Esophagus squamous epithelium (tissue), 5 donors: Measurements from ENCODE around the gene TCAP. TPM values are rescaled to one million over a fixed set of nuclear protein-coding genes. Genes with fewer than 3 reads are reported as not detected.
A peak's percentile ranks its signal among the peaks of the same experiment; 100 is the strongest.

Experiments used
- DNase-seq: peaks from one replicate; lab custom pipeline; 2025; lab: John Stamatoyannopoulos, UW
- H3K27ac ChIP-seq, 4 donors: fragments of 200-600 bp; sonication (generic); one replicate each; pipeline ENCODE4 v1.5.1; 2016 to 2019; ENCODE audit warnings: mild to moderate bottlenecking in 1 of 4
- H3K27me3 ChIP-seq, 4 donors: fragments of 200-600 bp; sonication (generic); 1 replicate in 3 of 4; 2 replicates in 1 of 4; pipeline versions ENCODE4 v1.5.1 to v1.6.0; 2017 to 2021; ENCODE audit warnings: antibody characterized with exemption in 1 of 4
- H3K36me3 ChIP-seq, 3 donors: fragments of 200-600 bp; sonication (generic); one replicate each; pipeline ENCODE4 v1.5.1; 2016 to 2019
- H3K4me1 ChIP-seq, 3 donors: fragments of 200-600 bp; sonication (generic); one replicate each; pipeline ENCODE4 v1.5.1; 2017 to 2019
- H3K4me3 ChIP-seq, 4 donors: fragments of 200-600 bp; sonication (generic); 1 replicate in 3 of 4; 2 replicates in 1 of 4; pipeline ENCODE4 v1.5.1; 2016 to 2019; ENCODE audit warnings: mild to moderate bottlenecking in 2 of 4, moderate library complexity in 1 of 4
- H3K9me3 ChIP-seq, 3 donors: fragments of 200-600 bp; sonication (generic); one replicate each; pipeline ENCODE4 v1.5.1; 2016 to 2019
- CTCF ChIP-seq, 6 experiments: fragments of 450-650 bp in 4 of 6; fragments of 200-600 bp in 2 of 6; sonication (generic) in 2 of 6; IDR thresholded peaks; one replicate each; pipeline ENCODE4 v1.5.1; 2016 to 2019; ENCODE audit warnings: antibody characterized with exemption in 6 of 6, mild to moderate bottlenecking in 4 of 6, moderate library complexity in 4 of 6
- POLR2A ChIP-seq, 4 donors: fragments of 450-650 bp; IDR thresholded peaks; one replicate each; pipeline ENCODE4 v1.6.1; 2017; ENCODE audit warnings: antibody characterized with exemption in 4 of 4, mild to moderate bottlenecking in 4 of 4, moderate library complexity in 3 of 4
- WGBS, 2 donors: methylation state at CpG; one replicate each; pipeline ENCODE4 v1.1.5; 2018; 5-methylcytosine and 5-hydroxymethylcytosine counted together
- intact Hi-C: fragments of 100-400 bp; cut with DNase I; formaldehyde crosslinking; loops from one replicate; pipeline ENCODE4 v1.15.0; 2022
- total RNA-seq, 4 donors: library from RNA; depleted of rRNA; stranded (reverse); fragments of >200 nt; gene quantifications; one replicate each; pipeline ENCODE4 v1.1.0, GENCODE V29; 2016
- donor health status: DM: yes; HTN: yes; CAD: no.

Gene TCAP
- total RNA-seq, 4 donors from 2014 or later: 0.11 to 0.57 (median 0.29) TPM

- 60% methylated on average over 1 of the region's 12 CpGs; no CpG with 5 or more reads in 1 of the 2 donors for WGBS, 2 donors
- Histone ChIP-seq H3K36me3 (peaks cover 19 to 42% (median 25%) of the 10 kb centered on the region in 3 donors), H3K27me3 (peaks cover 0 to 7% (median 0%) of the 10 kb centered on the region in 4 donors), H3K27ac (peak overlapping the region; percentile 86 to 97 (median 92)), H3K9me3 (no peaks in the 10 kb centered on the region), H3K4me1 (peaks cover 36 to 77% (median 51%) of the 10 kb centered on the region in 3 donors), H3K4me3 (peak overlapping the region in 3 of 4 donors; percentile 26 to 41 (median 30))
- intact Hi-C loops: no loop called here
- TF ChIP-seq POLR2A (IDR thresholded peaks at IDR 0.05): no peak
- TF ChIP-seq CTCF (IDR thresholded peaks at IDR 0.05): peak in 3 of 6 experiments; percentile 8 to 26 (median 13)
- DNase-seq: no peak
Measured at GRCh38 chr17:39705786-39706348, 40.7 kb downstream of the TCAP start.

- Histone ChIP-seq H3K4me3 (peak overlapping the region in 3 of 4 donors; percentile 26 to 41 (median 30)), H3K27ac (peak overlapping the region; percentile 86 to 97 (median 92)), H3K27me3 (peaks cover 0 to 1% (median 0%) of the 10 kb centered on the region in 4 donors), H3K4me1 (peaks cover 32 to 72% (median 46%) of the 10 kb centered on the region in 3 donors), H3K9me3 (no peaks in the 10 kb centered on the region), H3K36me3 (peaks cover 19 to 48% (median 25%) of the 10 kb centered on the region in 3 donors)
- DNase-seq: no peak
- WGBS, 2 donors: 23 to 39% methylated on average over 3 to 7 of the region's 8 CpGs
- intact Hi-C loops: no loop called here
- TF ChIP-seq CTCF (IDR thresholded peaks at IDR 0.05): no peak
Measured at GRCh38 chr17:39706383-39706782, 41.2 kb downstream of the TCAP start.

- peaks cover 19 to 53% (median 25%) of the 10 kb centered on the region in 3 donors for H3K36me3 ChIP-seq
- H3K9me3 ChIP-seq: no peaks in the 10 kb centered on the region
- DNase-seq: no peak
- intact Hi-C loops: no loop called here
- TF ChIP-seq CTCF (IDR thresholded peaks at IDR 0.05): no peak
- no peak for TF ChIP-seq POLR2A (IDR thresholded peaks at IDR 0.05)
- H3K27me3 ChIP-seq: no peaks in the 10 kb centered on the region
- H3K4me1 ChIP-seq: peaks cover 27 to 66% (median 42%) of the 10 kb centered on the region in 3 donors
- 54 to 75% methylated on average over 6 of the region's 7 CpGs for WGBS, 2 donors
- H3K4me3 ChIP-seq: peak overlapping the region in 3 of 4 donors; percentile 26 to 41 (median 30)
- peak overlapping the region; percentile 86 to 97 (median 92) for H3K27ac ChIP-seq
Measured at GRCh38 chr17:39706921-39707337, 41.8 kb downstream of the TCAP start.

GRCh38 chr17:39709319-39709997 is 44.3 kb downstream of the TCAP start:
- WGBS, 2 donors: 87 to 90% methylated on average over 10 to 11 of the region's 14 CpGs
- no peak for DNase-seq
- Histone ChIP-seq H3K9me3 (no peaks in the 10 kb centered on the region), H3K27ac (no peak overlapping the region), H3K4me1 (peaks cover 11 to 44% (median 22%) of the 10 kb centered on the region in 3 donors), H3K27me3 (no peaks in the 10 kb centered on the region), H3K4me3 (no peak overlapping the region), H3K36me3 (peaks cover 19 to 78% (median 25%) of the 10 kb centered on the region in 3 donors)
- TF ChIP-seq CTCF (IDR thresholded peaks at IDR 0.05): no peak
- TF ChIP-seq POLR2A (IDR thresholded peaks at IDR 0.05): no peak
- intact Hi-C loops: no loop called here
